SK-N-MC (cell line): ENCODE measurements around the gene MIGA1.
"Not testable (repeated sequence)": the region's sequence is repeated elsewhere in the genome, so short reads cannot be mapped to it uniquely, and the experiment has no call there.

ENCODE experiments used
- DNase-seq: peaks from one replicate; pipeline ENCODE4 v3.0.0-alpha.2; 2011; ENCODE audit warnings: low read depth, low spot score
- H3K27ac ChIP-seq: fragments of 200-600 bp; sonication (generic); 2 replicates; pipeline ENCODE4 v1.5.1; 2016; ENCODE audit warnings: mixed run types
- H3K36me3 ChIP-seq: fragments of 200-600 bp; sonication (generic); 2 replicates; pipeline ENCODE4 v1.6.1; 2017; ENCODE audit warnings: antibody characterized with exemption, low read length, mixed read lengths; ENCODE audit not compliant: insufficient read depth
- H3K4me3 ChIP-seq: fragments of 200-600 bp; sonication (generic); 2 replicates; pipeline ENCODE4 v1.5.1; 2016
- H3K9ac ChIP-seq: fragments of 200-600 bp; sonication (generic); 2 replicates; pipeline ENCODE4 v1.8.0; 2017; ENCODE audit warnings: mixed run types, mixed read lengths; ENCODE audit not compliant: insufficient read length
- H3K9me3 ChIP-seq: fragments of 200-600 bp; sonication (generic); 2 replicates; pipeline ENCODE4 v1.6.1; 2017; ENCODE audit warnings: low read depth, mild to moderate bottlenecking, antibody characterized with exemption, low read length, moderate library complexity, mixed read lengths
- EZH2 ChIP-seq: fragments of 200-600 bp; sonication (generic); IDR thresholded peaks from one replicate; pipeline ENCODE4 v1.6.1; 2017; ENCODE audit warnings: antibody characterized with exemption
- FOXP2 ChIP-seq: optimal IDR thresholded peaks from 2 replicates; pipeline ENCODE3; 2011; ENCODE audit warnings: mild to moderate bottlenecking, moderate library complexity; ENCODE audit not compliant: insufficient read depth; ENCODE audit errors: extremely low read length, control extremely low read depth
- POLR2AphosphoS5 ChIP-seq: IDR thresholded peaks from 2 replicates; pipeline ENCODE4 v1.6.1; 2012; ENCODE audit warnings: mild to moderate bottlenecking, low read depth, low read length, borderline replicate concordance

Gene MIGA1

DNA sequence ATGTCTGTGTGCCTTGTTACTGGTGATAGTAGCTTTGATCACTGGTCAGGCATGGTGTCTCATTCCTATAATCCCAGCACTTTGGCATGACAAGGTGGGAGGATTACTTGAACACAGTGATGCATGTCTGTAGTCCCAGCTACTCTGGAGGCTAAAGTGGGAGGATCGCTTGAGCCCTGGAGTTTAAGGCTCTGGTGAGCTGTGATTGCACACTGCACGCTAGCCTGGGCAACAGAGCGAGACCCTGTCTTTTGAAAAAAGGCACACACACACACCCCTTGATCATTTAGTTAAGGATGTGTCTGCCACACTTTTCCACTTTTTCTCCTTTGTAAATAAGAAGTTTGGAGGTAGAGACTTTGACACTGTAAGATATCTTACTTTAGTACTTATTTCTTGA lies 15.1 kb downstream of the MIGA1 start:
- Histone ChIP-seq H3K9me3 (no peaks in the 10 kb centered on the region), H3K36me3 (peaks cover 9% of the 10 kb centered on the region), H3K4me3 (no peak overlapping the region), H3K9ac (no peak overlapping the region), H3K27ac (no peak overlapping the region)
- no peak for TF ChIP-seq FOXP2
- no peak for TF ChIP-seq POLR2AphosphoS5
- no peak for TF ChIP-seq EZH2
- no peak for DNase-seq

DNA sequence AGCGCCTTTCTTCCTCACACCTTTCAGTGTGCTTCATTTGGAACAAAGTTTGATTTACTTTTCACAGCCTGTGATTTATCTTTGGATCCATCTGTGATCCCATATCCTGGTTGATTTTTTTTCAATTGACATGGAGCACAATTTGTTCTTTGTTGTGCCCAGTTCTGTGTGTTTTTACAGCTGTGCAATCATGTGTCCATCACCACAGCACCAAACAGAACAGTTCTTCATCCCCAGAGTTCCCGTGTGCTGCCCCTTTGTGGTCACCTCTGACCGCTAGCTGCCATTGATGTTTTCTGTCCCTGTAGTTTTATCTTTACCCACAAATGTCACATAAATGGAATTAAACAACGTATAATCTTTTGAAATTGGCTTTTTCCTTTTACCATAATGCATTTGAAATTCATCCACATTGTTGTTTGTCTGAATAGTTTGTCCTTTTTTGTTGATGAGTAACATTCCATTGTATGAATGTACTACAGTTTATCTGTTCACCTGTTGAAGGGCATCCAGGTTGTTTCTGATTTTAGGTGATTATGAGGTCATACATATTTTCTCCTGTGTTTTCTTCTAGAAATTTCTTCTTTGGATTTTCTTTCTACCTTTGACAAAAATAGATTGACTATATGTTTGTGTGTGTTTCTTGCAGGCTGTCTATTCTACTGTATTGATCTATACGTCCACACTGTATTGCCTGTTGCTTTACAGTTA lies 17.4 kb downstream of the MIGA1 start:
- H3K9ac ChIP-seq: no peak overlapping the region
- H3K36me3 ChIP-seq: peaks cover 8% of the 10 kb centered on the region
- H3K9me3 ChIP-seq: no peaks in the 10 kb centered on the region
- DNase-seq: no peak
- no peak overlapping the region for H3K27ac ChIP-seq
- TF ChIP-seq FOXP2 (no peak), POLR2AphosphoS5 (no peak), EZH2 (no peak)
- no peak overlapping the region for H3K4me3 ChIP-seq

DNA sequence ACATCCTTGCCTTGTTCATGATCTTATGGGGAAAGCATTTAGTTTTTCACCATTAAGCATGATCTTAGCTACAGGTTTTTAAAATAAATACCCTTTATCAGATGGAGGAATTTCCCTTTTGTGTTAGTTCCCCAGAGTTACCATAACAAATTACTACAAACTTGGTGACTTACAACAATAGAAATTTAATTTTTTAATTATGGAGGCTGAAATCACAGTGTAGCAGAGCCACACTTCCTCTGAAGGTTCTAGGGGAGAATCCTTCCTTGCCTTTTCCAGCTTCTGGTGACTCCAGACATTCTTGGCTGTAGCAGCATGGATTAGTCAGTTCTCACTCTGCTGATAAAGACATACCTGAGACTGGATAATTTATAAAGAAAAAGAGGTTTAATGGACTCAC lies 18.5 kb downstream of the MIGA1 start:
- Histone ChIP-seq H3K4me3 (no peak overlapping the region), H3K27ac (no peak overlapping the region), H3K9me3 (no peaks in the 10 kb centered on the region), H3K9ac (no peak overlapping the region), H3K36me3 (peaks cover 16% of the 10 kb centered on the region)
- TF ChIP-seq FOXP2 (no peak), POLR2AphosphoS5 (no peak), EZH2 (no peak)
- no peak for DNase-seq

DNA sequence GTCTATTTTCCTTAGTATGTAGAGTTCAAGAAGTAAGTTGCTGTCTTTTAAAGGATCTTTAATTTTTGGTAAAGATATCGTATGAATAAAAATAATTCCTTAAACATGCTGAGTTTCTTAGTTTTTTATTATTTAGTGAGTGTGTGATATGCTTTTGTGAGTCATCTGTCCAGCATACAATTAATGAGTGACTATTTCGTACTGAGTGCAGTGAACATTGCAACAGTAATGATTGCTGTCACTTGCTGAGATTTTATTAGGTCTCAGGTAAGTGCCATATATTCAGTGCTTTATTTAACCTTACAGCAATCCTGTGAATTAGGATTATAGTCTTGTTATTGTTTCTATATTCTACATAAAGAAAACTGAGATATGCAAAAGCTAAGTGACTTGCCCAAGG lies 22.6 kb downstream of the MIGA1 start:
- peaks cover 18% of the 10 kb centered on the region for H3K36me3 ChIP-seq
- no peak overlapping the region for H3K9ac ChIP-seq
- no peak for TF ChIP-seq EZH2
- no peak for TF ChIP-seq POLR2AphosphoS5
- no peak for TF ChIP-seq FOXP2
- no peaks in the 10 kb centered on the region for H3K9me3 ChIP-seq
- no peak overlapping the region for H3K4me3 ChIP-seq
- H3K27ac ChIP-seq: no peak overlapping the region
- DNase-seq: no peak

DNA sequence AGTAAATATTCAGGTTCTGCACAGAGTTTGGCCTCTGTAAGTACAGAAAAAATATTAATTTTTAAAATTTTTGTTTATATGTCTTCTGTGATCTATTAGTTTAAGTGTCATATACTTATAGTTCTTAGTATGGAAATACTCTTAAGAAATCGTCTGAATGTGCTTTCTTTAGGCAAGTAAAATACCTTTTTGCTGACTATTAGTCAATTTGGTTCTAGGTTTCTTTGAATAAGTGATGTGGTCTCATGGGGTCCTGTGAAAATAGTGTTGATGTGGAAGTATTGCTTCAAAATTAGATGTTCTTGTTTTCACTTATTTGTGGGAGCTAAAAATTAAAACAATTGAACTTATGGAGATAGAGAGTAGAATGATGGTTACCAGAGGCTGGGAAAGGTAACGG lies 23.9 kb downstream of the MIGA1 start:
- H3K9ac ChIP-seq: no peak overlapping the region
- no peak for DNase-seq
- H3K9me3 ChIP-seq: no peaks in the 10 kb centered on the region
- TF ChIP-seq EZH2 (no peak), POLR2AphosphoS5 (no peak), FOXP2 (no peak)
- H3K27ac ChIP-seq: no peak overlapping the region
- H3K4me3 ChIP-seq: no peak overlapping the region
- H3K36me3 ChIP-seq: peaks cover 26% of the 10 kb centered on the region

DNA sequence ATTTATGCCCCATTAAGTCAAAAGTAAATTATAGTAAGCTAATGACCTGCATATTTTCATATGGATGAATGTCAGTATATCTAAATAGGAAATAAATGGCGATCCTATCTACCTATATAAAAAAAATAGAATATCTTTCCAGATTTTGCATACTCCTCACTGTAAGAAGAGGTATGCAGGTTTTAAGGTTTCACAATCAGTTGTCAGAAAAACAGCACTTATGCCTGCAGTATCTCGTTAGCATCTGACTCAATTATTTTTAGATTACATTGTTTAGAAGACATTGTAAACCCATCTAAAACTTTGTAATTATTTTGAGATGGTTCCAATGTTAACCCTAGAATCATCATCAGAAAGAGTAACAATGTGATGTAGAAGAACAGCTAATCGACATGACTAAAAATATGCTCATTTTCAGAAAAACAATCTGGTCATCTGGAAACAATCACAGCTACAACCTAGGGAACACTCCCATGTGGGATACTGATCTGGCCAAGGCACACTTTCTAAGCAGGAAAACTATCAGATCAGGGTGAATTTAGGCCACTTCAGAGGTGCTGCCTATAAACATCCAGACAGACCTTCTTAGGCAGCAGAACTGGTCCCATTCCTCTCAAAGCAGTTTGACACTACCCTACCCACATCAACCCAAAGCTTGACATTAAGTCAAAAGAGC lies 30.5 kb downstream of the MIGA1 start:
- not testable (repeated sequence) for H3K4me3 ChIP-seq, H3K9me3 ChIP-seq, H3K9ac ChIP-seq, DNase-seq, H3K27ac ChIP-seq
- peaks cover 37% of the 10 kb centered on the region for H3K36me3 ChIP-seq

DNA sequence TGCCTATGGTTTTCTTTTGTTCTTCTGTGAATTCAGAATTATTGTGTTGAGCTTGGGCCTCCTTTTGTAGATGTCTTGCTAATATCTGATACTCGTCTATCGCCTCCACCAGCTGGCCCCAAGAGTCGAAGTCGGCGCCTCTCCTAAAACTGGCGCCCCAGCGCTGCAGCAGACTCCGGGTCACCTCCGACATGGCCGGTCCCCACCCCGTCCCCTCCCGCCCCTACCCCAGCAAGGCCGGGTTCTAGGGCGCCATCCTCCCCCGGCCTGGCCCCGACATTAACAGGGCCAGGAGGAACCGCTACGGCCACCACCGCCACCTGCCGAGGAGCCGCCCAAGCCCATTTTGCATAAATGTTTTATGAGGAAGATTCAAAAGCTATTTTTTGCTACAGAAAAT lies 32.1 kb downstream of the MIGA1 start:
- not testable (repeated sequence) for H3K27ac ChIP-seq, DNase-seq, H3K9me3 ChIP-seq, H3K9ac ChIP-seq, H3K4me3 ChIP-seq
- peaks cover 36% of the 10 kb centered on the region for H3K36me3 ChIP-seq

DNA sequence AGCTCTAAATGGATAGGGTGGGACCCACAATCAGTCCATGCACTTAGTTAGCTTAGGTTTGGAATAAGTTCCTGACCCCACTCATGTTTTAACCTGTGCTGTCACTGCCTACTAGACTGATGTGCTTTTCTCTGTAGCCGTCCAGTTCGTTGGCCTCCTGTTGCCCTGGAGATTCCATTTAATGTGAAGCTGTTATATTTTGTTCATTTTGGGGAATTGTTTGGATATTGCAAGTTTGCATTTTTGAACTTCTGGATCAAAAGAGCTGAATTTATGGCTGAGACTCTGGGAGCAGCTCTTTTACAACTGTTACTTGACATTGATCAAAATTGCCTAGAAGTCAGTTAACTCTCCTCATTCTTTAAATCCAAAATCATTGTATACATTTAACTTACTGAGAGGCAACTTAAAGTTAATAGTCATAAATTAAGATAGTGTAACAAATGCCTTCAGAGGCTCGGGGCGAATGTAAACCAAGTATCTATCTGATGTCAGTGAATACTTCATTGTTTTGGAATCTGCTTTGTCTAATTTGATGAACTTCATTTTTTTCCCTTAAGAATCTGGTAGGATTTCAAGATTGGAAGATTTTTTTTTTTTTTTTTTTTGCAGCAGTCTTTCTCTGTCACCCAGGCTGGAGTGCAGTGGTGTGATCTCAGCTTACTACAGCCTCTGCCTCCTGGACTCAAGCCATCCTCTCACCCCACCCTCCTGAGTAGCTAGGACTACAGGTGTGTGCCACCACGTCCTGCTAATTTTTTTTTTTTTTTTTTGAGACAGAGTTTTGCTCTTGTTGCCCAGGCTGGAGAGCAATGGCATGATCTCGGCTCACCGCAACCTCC lies 38.1 kb downstream of the MIGA1 start:
- peaks cover 31% of the 10 kb centered on the region for H3K36me3 ChIP-seq
- TF ChIP-seq FOXP2 (no peak), POLR2AphosphoS5 (no peak), EZH2 (no peak)

More for the DNA sequence above, 38.1 kb downstream of the MIGA1 start:
- DNase-seq: no peak
- H3K9ac ChIP-seq: no peak overlapping the region
- no peak overlapping the region for H3K4me3 ChIP-seq
- no peak overlapping the region for H3K27ac ChIP-seq
- no peaks in the 10 kb centered on the region for H3K9me3 ChIP-seq
